Ovary (tissue), 9 donors: ENCODE measurements around the gene TMEM271. TPM values are rescaled to one million over a fixed set of nuclear protein-coding genes. Genes with fewer than 3 reads are reported as not detected.
A peak's percentile ranks its signal among the peaks of the same experiment; 100 is the strongest.

Source experiments
- DNase-seq, 5 donors: peaks; one replicate each; pipeline ENCODE4 v3.0.0-alpha.2; 2019 to 2020
- H3K27ac ChIP-seq, 2 donors: fragments of 200-600 bp; one replicate each; pipeline versions ENCODE4 v1.5.1 to v1.8.0; 2019 to 2022
- H3K27me3 ChIP-seq: fragments of 200-600 bp; one replicate; pipeline ENCODE4 v1.8.0; 2022
- H3K36me3 ChIP-seq: fragments of 200-600 bp; sonication (generic); one replicate; pipeline ENCODE4 v1.5.1; 2019
- H3K4me1 ChIP-seq: one replicate; pipeline ENCODE4 v1.8.1; 2013; ENCODE audit warnings: mild to moderate bottlenecking, moderate library complexity; ENCODE audit not compliant: insufficient read depth
- H3K4me3 ChIP-seq: fragments of 200-600 bp; sonication (generic); one replicate; pipeline ENCODE4 v1.5.1; 2017
- H3K9me3 ChIP-seq, 2 donors: fragments of 200-600 bp in 1 of 2; sonication (generic) in 1 of 2; one replicate each; pipeline versions ENCODE4 v1.5.1 to v1.8.1; 2013 to 2019; ENCODE audit warnings: mild to moderate bottlenecking in 1 of 2, moderate library complexity in 1 of 2
- EP300 ChIP-seq: sonication (generic); formaldehyde crosslinking; IDR thresholded peaks from one replicate; pipeline ENCODE4 v1.6.1; 2017; ENCODE audit warnings: antibody characterized with exemption
- POLR2A ChIP-seq: fragments of 450-650 bp; IDR thresholded peaks from one replicate; pipeline ENCODE4 v1.6.1; 2017; ENCODE audit warnings: antibody characterized with exemption, mild to moderate bottlenecking, moderate library complexity
- WGBS, 3 donors: extraction: QIAGEN DNeasy Blood & Tissue Kit in 1 of 3; methylation state at CpG; one replicate each; pipeline versions ENCODE4 v1.1.5 to v1.1.7; 2013 to 2017; 5-methylcytosine and 5-hydroxymethylcytosine counted together
- intact Hi-C, 4 donors: fragments of 100-400 bp; cut with DNase I; formaldehyde crosslinking; loops; one replicate each; pipeline versions ENCODE4 v1.11.0 to v1.15.1; 2022 to 2023
- polyA plus RNA-seq, 2 donors: library from polyadenylated mRNA; stranded (reverse); fragments of 200-250 nt in 1 of 2; fragments of 350-450 nt in 1 of 2; fragmentation: Illumina TruSeq in 1 of 2; extraction: RNeasy Lipid Tissue Mini Kit (QIAGEN cat#74804) in 1 of 2; gene quantifications; one replicate each; pipeline ENCODE4 v1.2.3, GENCODE V29; 2013 to 2014
- total RNA-seq, 7 donors: library from RNA; depleted of rRNA in 2 of 7; stranded (reverse); fragments of >200 nt in 2 of 7; fragmentation: NEBNext Ultra II Directional in 3 of 7; extraction: Animal tissue kit (Norgen Biotek cat#: 25700) in 3 of 7; gene quantifications; one replicate each; pipeline versions ENCODE4 v1.1.0 to v1.2.4, GENCODE V29; 2016 to 2023
- TF ChIP-seq, protein P1 (sequence below), 3 donors: fragments of 450-650 bp in 2 of 3; fragments of 200-600 bp in 1 of 3; IDR thresholded peaks; one replicate each; pipeline versions ENCODE4 v1.5.1 to v1.8.0; 2016 to 2022; ENCODE audit warnings: antibody characterized with exemption in 3 of 3, mild to moderate bottlenecking in 1 of 3
- donor health status: DM: no; HTN: no; CAD: no; lungs with moderate emphysema.
- donor health status: DM: no; HTN: no; CAD: no.
- donor health status: Bipolar disorder and iron deficiency.
- donor health status: DM: yes; HTN: yes; CAD: no.
- donor health status: DM: no; HTN: no; CAD: no.
- donor health status: DM: yes; HTN: yes; CAD: no.

Gene TMEM271
- total and polyA plus RNA-seq, 9 donors: not detected

- TF ChIP-seq EP300 (no peak), POLR2A (no peak)
- TF ChIP-seq, protein P1, sequence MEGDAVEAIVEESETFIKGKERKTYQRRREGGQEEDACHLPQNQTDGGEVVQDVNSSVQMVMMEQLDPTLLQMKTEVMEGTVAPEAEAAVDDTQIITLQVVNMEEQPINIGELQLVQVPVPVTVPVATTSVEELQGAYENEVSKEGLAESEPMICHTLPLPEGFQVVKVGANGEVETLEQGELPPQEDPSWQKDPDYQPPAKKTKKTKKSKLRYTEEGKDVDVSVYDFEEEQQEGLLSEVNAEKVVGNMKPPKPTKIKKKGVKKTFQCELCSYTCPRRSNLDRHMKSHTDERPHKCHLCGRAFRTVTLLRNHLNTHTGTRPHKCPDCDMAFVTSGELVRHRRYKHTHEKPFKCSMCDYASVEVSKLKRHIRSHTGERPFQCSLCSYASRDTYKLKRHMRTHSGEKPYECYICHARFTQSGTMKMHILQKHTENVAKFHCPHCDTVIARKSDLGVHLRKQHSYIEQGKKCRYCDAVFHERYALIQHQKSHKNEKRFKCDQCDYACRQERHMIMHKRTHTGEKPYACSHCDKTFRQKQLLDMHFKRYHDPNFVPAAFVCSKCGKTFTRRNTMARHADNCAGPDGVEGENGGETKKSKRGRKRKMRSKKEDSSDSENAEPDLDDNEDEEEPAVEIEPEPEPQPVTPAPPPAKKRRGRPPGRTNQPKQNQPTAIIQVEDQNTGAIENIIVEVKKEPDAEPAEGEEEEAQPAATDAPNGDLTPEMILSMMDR (IDR thresholded peaks at IDR 0.05): no peak
- 1% methylated on average over 35 to 37 of the region's 37 CpGs for WGBS, 3 donors
- Histone ChIP-seq H3K4me1 (peaks cover 1% of the 10 kb centered on the region), H3K36me3 (no peaks in the 10 kb centered on the region), H3K4me3 (no peak overlapping the region), H3K27ac (no peak overlapping the region), H3K27me3 (no peaks in the 10 kb centered on the region), H3K9me3 (peaks cover 0 to 2% of the 10 kb centered on the region in 2 donors)
- intact Hi-C loops: no loop called here
- DNase-seq: no peak
Measured at GRCh38 chr4:576991-577498, 950 bp upstream of the TMEM271 start.

GRCh38 chr4:575281-576141 lies 584 bp downstream of the TMEM271 start:
- no peaks in the 10 kb centered on the region for H3K27me3 ChIP-seq
- no peak overlapping the region for H3K27ac ChIP-seq
- peak in 2 of 5 donors; percentile 36 to 46 for DNase-seq
- no peaks in the 10 kb centered on the region for H3K36me3 ChIP-seq
- peaks cover 0 to 3% of the 10 kb centered on the region in 2 donors for H3K9me3 ChIP-seq
- intact Hi-C loops: no loop called here
- no peak overlapping the region for H3K4me3 ChIP-seq
- WGBS, 3 donors: 1% methylated on average over 54 to 122 of the region's 127 CpGs
- no peak for TF ChIP-seq POLR2A
- TF ChIP-seq, protein P1 (IDR thresholded peaks at IDR 0.05): no peak
- peaks cover 1% of the 10 kb centered on the region for H3K4me1 ChIP-seq

GRCh38 chr4:574346-575161 lies 1.5 kb downstream of the TMEM271 start:
- no peaks in the 10 kb centered on the region for H3K27me3 ChIP-seq
- peaks cover 1% of the 10 kb centered on the region for H3K4me1 ChIP-seq
- intact Hi-C loops: no loop called here
- H3K4me3 ChIP-seq: no peak overlapping the region
- WGBS, 3 donors: 4% methylated on average over 36 to 68 of the region's 68 CpGs
- no peak overlapping the region for H3K27ac ChIP-seq
- H3K36me3 ChIP-seq: no peaks in the 10 kb centered on the region
- DNase-seq: no peak
- TF ChIP-seq, protein P1 (IDR thresholded peaks at IDR 0.05): no peak
- TF ChIP-seq POLR2A (no peak), EP300 (no peak)
- H3K9me3 ChIP-seq: peaks cover 0 to 3% of the 10 kb centered on the region in 2 donors

DNA sequence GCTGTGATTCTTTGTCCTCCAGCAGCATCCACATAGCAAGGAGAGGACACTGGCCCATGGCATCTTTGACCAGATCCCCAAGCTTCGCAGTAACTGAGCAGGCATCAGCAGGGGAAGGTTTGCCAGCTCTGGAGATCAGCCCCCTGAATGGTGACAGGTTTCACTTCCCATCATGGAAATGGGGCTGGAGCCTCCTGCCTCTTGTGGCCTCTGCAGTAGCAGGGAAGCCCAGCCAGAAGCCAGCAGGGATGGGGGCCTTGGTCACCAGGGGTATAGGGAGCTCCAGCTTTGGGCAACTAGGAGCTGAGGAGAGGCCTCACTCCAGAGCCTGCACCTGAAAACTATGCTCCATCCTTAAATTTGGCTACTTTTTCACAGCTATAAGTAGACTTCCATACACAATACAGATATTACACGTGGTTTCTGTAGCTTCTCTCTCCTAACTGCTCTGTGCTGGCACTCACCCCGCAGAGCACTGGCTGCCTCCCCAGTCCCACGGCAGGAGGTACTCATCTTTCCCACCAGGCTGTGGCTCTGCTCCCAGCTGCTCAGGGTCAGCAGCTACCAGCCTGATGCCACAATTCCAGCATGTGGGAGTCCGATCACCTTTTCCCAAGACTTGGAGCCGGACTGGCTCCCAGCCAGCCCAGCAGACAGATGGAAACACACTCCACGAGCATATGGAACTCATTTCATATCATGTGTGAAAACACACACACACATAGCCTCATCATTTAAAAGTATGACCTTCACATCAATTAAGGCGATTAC lies 2.8 kb downstream of the TMEM271 start:
- TF ChIP-seq POLR2A (no peak), EP300 (no peak)
- TF ChIP-seq, protein P1 (IDR thresholded peaks at IDR 0.05): no peak
- intact Hi-C loops: no loop called here
- peaks cover 0 to 3% of the 10 kb centered on the region in 2 donors for H3K9me3 ChIP-seq
- no peak overlapping the region for H3K27ac ChIP-seq
- 60 to 68% (median 66%) methylated on average over 8 of the region's 8 CpGs for WGBS, 3 donors
- no peaks in the 10 kb centered on the region for H3K36me3 ChIP-seq
- DNase-seq: no peak
- no peaks in the 10 kb centered on the region for H3K27me3 ChIP-seq
- H3K4me3 ChIP-seq: no peak overlapping the region
- H3K4me1 ChIP-seq: peaks cover 1% of the 10 kb centered on the region
